Stimulated activated CD8-positive, alpha-beta memory T cell treated with anti-CD3 and anti-CD28 coated beads, Interleukin-15, amount 100 ng/mL, for 48 hours (primary cell): ENCODE results near the gene SLC20A1.
"Not testable (repeated sequence)": the region's sequence is repeated elsewhere in the genome, so short reads cannot be mapped to it uniquely, and the experiment has no call there.

Experiments used
- DNase-seq, 2 donors: peaks; one replicate each; pipeline ENCODE4 v3.0.0-alpha.2; 2020; ENCODE audit warnings: low read depth in 2 of 2

Gene SLC20A1

DNA sequence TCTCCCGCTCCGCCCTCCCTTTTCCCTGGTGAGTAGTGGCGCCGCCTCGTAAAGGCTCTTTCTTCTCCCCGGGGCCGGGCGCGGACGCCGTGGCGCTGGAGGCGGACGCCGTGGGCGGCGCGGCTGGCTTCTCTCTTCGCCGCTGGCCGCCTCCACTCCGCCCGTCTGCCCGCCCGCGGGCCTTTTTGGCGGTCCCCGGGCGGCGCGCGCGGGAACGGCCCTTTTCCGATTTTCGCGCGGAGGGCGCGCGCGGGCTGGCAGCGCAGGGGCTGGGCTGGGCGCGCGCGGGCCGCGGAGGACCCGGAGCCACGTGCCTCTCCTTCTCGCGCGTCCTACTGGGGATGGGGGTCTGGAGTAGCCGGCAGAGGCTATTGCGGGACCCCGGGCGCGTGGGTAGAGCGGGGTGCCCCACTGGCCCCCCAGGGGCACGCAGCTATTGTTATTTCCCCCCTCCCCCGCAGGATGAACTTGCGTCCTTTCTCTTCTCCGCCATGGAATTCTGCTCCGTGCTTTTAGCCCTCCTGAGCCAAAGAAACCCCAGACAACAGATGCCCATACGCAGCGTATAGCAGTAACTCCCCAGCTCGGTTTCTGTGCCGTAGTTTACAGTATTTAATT is 472 bp downstream of the SLC20A1 start:
- peak in 1 of 2 donors; percentile 45 for DNase-seq

DNA sequence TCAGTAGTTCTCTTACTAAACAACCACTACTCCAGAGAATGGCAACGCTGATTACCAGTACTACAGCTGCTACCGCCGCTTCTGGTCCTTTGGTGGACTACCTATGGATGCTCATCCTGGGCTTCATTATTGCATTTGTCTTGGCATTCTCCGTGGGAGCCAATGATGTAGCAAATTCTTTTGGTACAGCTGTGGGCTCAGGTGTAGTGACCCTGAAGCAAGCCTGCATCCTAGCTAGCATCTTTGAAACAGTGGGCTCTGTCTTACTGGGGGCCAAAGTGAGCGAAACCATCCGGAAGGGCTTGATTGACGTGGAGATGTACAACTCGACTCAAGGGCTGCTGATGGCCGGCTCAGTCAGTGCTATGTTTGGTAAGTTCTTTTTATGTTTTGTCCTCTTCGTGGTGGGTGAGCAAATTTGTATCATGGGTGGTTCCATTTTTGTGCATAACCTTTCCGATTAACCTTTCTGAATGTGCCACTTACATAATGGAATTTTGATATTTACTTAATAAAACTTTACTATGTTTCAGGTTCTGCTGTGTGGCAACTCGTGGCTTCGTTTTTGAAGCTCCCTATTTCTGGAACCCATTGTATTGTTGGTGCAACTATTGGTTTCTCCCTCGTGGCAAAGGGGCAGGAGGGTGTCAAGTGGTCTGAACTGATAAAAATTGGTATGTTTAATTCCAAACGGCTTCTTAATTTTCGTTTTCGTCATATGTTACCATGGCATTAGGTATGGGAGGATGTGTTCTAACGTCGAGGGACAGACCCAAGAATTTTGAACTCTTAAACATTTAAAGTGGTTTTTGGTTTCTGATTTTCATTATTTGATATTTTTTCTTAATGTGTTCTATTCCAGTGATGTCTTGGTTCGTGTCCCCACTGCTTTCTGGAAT is 1.3 kb downstream of the SLC20A1 start:
- DNase-seq: no peak

DNA sequence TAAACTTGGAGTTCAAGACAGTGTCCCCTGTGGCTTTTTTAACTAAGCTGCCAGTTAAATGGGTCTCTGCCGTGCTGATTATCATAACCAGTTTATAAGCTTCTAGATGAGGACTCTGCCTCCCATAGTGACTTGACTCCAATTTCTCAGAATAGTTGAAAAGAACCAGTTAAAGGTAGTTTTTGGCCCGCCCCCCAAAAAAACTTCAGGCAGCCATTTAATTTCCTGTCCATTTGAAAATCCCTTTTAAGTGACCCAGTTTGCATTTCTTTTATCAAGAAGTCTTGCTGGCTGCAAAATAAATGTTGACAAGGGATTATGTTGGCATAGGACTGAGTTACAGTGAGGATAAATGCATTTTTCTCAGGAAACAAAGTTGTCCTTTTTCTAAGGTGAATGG is 2.3 kb downstream of the SLC20A1 start:
- DNase-seq: no peak

DNA sequence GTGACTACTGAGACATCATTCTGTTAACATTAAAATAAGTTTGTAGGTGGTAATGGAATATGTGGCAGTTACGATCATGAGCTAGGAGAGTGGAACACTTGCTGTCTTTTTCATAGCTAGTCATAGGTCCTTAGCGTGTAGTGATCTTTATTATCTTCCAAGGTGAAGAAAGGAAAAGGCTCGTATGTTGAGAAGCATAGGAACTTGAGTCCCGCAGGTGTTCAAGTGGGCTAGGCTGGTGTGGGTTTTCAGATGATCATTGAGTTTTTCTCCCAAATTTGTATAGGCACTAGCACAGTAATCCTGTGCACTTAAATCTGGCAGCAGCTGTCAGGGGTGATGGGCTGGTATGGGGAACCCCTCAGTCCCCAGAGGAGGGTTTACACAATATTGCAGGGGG is 10.9 kb downstream of the SLC20A1 start:
- no peak for DNase-seq

DNA sequence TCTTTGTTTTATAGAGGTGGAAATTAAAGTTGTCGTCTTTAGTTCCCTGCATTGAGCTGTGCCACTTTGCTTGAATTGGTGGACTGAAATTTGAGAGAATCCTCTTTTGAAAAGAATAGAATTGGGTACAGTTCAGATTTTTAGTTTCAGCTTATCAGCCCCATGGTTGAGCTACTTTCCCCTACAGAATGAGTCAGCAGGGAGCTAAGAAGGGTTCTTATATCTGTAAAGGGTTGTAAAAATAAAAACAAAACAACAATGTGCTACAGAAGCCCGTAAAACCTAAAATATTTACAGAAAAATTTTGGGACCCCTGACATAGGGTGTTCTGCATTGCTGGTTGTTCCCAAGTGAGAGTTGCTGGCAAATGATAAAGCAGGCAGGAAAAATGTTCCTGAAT is 12.6 kb downstream of the SLC20A1 start:
- DNase-seq: no peak

DNA sequence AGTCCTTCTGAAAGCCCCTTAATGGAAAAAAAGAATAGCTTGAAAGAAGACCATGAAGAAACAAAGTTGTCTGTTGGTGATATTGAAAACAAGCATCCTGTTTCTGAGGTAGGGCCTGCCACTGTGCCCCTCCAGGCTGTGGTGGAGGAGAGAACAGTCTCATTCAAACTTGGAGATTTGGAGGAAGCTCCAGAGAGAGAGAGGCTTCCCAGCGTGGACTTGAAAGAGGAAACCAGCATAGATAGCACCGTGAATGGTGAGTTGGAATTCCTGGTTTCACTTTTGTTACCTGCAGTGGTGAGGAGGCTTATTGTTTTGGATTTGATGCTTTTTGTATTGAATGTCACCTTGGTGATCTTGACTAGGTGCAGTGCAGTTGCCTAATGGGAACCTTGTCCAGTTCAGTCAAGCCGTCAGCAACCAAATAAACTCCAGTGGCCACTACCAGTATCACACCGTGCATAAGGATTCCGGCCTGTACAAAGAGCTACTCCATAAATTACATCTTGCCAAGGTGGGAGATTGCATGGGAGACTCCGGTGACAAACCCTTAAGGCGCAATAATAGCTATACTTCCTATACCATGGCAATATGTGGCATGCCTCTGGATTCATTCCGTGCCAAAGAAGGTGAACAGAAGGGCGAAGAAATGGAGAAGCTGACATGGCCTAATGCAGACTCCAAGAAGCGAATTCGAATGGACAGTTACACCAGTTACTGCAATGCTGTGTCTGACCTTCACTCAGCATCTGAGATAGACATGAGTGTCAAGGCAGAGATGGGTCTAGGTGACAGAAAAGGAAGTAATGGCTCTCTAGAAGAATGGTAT is 13.3 kb downstream of the SLC20A1 start:
- no peak for DNase-seq

DNA sequence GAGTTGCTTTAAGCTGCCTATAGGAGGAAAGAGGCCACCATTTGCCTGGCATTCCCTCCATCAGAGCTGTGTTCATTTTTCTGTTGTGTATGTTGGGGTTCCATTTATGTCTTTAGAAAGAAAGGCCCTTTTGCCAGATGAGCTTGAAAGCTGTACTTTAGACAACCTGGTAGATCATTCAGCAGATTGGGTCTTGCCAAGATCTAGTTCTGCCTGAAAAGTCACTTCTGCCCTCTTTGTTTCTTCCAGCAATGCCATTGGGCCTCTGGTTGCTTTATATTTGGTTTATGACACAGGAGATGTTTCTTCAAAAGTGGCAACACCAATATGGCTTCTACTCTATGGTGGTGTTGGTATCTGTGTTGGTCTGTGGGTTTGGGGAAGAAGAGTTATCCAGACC is 14.4 kb downstream of the SLC20A1 start:
- no peak for DNase-seq

DNA sequence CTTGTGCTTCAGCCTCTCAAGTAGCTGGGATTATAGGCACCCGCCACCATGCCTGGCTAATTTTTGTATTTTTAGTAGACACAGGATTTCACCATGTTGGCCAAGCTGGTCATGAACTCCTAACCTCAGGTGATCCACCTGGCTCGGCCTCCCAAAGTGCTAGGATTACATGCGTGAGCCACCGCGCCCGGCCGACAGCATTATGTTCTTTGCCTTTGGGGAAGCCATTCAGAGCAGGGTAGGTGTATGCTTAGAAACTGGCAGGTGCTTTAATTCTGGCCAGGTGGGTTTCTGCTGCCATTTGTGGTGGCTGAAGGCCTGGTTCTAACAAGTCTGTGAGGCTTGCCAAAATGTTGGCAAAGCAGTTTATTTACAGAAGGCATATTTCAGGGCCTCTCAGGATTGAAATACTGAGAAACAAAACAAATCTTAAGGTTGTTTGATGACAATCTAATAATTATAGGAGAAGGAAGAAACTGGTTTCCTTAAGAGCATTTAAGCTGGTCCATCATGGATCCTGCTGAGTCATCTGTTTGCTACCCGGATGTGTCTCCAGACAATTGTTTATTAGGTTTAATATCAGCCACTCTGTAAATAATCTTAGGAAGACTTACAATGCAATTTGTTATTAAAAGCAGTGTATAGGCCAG is 16.0 kb downstream of the SLC20A1 start:
- no peak for DNase-seq

DNA sequence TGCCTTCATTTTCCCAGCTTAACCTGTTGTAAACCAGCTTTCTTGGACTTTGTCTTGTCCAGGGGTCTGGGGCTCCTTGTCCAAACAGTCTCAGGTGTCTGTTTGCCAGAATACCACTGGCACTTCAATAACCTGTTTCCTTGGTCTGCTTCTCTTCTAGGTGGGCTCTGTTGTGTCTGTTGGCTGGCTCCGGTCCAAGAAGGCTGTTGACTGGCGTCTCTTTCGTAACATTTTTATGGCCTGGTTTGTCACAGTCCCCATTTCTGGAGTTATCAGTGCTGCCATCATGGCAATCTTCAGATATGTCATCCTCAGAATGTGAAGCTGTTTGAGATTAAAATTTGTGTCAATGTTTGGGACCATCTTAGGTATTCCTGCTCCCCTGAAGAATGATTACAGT is 17.0 kb downstream of the SLC20A1 start:
- DNase-seq: no peak

DNA sequence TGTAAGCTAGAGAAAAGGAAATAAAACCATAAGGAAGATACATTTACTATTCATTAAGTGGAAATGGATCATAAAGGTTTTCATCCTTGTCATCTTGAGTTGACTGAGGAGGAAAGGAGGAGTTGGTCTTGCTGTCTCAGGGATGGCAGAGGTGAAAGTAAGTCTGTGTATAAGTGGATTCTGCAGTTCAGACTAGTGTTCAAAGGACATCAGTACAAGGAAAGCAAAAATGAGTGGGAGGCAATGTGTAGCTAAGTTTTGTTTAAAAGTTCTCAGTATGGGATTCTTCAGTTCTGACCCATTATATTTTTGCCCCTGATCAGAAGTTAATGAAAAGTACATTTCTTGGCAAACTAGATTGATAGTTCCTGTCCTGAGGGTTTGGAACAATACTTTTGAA is 18.9 kb downstream of the SLC20A1 start:
- no peak for DNase-seq

DNA sequence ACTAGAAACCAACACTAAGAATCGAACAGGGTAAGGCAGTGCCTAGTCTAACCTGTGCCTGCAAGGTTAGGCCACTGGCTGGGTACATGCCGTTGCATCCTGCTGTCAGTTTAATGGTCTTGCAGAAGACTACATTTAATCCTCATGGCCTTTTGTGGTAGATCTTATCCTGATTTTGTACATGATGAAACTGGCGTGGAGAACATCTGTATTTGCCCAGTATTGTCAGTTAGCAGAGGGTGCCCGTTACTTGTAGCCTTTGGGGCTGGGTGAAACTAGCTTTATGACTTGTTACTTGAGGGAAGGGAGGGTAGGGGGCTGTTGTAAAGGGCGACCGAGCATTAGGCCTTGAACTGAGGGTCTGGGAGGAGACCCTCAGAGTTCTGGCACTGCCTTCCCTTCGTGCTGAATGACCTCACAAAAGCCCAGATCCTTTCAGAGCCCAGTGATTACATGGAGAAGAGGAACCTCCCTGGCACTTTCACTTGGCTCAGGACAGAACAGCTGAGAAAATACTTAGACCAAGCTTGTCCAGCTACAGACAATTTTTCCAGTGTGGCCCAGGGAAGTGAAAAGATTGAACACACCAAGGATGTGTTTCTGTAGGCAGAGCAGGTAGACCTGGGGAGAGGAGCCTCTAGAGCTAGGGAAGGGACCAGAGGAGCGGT is 19.5 kb downstream of the SLC20A1 start:
- DNase-seq: no peak

DNA sequence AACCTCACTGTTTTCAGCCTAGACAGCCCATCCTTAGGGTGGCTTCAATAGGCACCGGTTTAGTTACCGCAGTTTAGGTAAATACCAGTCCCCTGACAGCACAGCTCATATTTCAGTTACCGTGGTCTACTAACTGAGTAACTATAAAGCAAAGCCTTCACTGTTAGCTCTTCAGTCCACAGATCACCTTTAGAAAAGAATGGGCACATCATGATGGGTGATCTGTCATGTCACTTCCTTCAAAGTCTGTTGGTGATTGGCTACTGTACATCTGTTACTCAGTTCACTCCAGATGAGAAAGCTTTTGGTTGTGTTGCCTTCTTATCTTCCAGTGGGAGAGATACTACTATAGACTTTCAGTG is 21.0 kb downstream of the SLC20A1 start:
- DNase-seq: no peak

DNA sequence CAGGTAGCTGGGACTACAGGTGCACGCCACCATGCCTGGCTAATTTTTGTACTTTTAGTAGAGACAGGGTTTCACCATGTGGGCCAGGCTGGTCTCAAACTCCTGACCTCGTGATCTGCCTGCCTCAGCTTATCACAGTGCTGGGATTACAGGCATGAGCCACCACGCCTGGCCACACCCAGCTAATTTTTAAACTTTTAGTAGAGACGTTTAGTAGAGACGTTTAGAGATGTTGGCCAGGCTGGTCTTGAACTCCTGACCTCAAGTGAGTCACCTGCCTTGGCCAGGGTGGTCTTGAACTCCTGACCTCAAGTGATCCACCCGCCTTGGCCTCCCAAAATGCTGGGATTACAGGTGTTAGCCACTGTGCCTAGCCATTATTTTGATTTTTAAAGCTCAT is 21.8 kb downstream of the SLC20A1 start:
- not testable (repeated sequence) for DNase-seq

DNA sequence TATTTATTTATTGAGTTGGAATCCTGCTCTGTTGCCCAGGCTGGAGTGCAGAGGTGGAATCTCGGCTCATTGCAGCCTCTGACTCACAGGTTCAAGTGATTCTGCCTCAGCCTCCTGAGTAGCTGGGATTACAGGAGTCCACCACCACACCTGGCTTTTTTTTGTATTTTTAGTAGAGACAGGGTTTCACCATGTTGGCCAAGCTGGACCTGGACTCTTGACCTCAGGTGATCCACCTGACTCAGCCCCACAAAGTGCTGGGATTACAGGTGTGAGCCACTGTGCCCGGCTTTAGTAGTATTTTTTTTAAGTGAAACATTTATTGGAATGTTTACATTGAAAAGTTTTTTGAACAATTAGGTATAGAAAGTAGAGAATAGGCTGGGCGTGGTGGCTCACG is 23.9 kb downstream of the SLC20A1 start:
- DNase-seq: no peak

DNA sequence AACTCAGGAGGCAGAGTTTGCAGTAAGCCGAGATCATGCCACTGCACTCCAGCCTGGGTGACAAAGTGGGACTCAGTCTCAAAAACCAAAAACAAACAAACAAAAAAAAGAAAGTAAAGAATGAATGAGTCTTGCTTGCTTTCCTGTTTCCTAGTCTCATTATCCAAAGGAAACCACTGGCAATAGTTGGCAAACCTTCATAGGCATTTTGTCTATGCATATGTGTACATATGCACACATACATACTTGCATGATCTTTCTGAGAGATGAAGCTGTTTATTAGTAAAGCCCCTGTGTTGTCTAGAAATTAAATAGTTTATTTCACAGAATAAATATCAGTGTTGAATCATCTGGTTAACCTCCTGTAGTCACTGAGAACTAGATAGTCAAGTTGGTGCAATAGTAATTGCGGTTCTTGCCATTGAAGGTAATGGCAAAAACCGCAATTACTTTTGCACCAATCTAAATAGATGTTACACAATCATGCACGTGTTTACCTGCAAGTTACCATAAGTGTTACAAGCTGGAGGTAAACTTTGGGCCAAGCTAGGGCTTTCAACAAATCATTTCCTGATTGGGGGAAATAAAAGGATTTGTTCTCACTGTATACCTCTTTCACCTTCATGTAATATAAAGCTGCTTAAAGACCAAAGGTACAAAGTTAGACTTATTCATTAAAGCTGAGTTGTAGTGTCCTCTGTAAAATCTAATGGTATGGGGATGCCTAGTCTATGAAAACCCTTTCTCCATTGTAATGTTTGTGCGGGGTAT is 24.7 kb downstream of the SLC20A1 start:
- no peak for DNase-seq

DNA sequence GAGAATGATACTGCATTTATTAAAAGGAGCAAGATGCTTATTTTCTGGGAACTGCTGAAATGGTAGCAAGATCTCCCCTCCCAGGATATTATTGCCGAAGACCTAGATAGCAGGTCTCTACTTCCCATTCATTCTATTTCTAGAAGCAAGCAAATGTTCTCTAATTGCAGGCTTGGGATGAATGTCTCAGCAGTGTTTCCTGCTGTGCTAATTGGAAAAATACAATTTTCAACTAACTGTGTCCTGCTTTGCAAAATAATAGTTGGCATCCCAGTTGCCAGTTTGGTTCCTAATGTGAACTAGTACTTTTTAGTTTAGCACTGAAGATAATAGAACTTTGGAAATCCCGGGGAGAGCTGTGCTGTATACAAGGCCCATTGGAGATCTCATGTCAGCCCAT is 26.1 kb downstream of the SLC20A1 start:
- no peak for DNase-seq

DNA sequence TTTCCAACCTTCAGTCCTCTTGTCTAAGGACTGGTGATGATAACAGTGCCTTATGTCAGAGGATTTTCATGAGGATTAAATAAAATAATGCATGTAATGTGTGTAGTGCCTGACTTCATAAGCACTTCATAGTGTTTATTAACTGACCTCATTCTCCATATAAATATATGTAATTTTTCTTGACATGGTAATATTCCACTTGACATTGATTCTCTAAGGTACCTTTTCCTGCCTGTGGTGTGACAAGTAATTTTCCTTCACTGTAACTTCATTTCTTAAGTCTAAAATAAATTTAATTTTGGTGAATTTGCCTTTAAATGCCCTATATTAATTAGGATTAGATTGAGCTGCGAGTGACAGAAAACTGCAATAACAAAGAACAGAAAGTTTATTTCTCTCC is 27.3 kb downstream of the SLC20A1 start:
- no peak for DNase-seq

DNA sequence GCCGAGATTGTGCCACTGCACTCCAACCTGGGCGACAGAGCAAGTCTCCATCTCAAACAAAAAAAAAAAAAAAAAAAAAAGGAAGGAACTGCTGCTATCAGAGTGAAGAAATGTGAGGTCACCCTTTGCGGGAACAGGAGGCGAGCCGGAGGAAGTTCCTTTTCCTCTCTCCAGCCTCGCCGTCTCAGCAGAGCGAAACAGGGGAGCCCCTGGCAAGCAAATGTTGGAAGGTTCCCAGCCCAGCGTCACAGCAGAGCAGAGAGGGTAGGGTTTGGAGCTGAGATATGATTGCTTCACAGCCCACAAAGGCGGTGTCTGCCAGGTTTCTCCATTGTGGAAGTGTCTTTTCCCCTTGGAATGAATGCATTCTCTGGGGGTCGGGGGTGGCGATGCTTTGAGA is 28.5 kb downstream of the SLC20A1 start:
- no peak for DNase-seq

DNA sequence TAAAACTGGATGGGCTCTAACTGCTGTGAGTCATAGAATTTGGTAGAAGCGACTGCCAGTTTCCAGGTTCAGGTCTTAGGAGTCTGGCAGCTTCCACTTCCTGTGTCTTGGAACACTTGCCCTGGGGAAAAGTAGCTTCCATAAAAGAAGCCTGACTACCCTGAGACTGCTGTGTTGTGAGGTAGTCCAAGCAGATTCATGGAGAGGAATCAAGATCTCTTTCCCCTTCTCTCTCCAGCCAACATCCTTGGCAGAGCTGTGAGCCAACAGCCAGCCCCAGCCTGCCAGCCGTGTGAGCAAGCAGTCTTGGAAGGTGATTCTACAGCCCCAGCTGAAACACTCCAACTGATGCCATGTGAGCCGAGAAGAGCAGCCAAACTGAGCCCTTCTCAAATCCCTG is 33.7 kb downstream of the SLC20A1 start:
- DNase-seq: no peak

DNA sequence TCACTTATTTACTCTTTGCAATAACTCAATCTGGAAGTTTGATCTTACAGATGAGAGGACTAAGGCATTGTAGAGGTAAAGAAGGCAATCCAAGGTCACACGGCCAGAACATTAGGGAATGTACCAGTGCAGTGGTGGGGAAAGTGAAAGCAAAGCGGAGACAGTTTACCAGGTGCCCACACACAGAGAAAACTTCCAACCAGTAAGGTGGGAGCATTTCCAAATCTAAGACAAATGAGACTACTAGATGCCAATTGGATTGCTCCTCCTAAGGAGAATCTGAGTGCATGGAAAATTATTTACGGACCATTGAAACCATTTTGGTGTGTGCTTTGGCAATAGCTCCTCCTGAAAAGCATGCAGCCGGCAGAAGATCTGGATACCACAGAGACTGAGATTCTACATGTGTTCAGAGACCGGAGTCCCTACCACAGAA is 34.9 kb downstream of the SLC20A1 start:
- DNase-seq: no peak

DNA sequence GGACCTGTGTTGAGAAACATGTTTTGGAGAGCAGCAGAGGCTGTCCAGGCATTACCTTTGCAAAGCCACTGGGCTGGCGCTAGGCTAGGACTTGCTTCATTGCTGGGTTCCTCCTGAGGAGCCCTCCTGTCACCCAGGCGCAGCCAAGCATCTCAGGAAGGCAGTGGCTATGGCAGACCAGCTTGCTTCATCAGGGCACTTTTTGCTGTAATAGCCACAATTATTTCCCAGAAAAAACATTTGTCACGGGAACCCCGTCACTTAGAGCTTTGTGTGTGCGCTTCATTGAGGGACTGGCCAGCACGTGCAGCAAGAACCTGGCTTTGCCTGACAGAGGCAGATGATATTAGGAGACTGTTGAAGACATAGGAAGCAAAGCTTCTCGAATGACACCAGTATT is 36.4 kb downstream of the SLC20A1 start:
- DNase-seq: no peak
